NCI-H2227 (cell line): ENCODE results near the gene LIF.
"Not testable (repeated sequence)": the region's sequence is repeated elsewhere in the genome, so short reads cannot be mapped to it uniquely, and the experiment has no call there.

Experiments
- DNase-seq: peaks from one replicate; lab custom pipeline; 2025; ENCODE audit not compliant: unreplicated experiment; lab: John Stamatoyannopoulos, UW

Gene LIF

DNA sequence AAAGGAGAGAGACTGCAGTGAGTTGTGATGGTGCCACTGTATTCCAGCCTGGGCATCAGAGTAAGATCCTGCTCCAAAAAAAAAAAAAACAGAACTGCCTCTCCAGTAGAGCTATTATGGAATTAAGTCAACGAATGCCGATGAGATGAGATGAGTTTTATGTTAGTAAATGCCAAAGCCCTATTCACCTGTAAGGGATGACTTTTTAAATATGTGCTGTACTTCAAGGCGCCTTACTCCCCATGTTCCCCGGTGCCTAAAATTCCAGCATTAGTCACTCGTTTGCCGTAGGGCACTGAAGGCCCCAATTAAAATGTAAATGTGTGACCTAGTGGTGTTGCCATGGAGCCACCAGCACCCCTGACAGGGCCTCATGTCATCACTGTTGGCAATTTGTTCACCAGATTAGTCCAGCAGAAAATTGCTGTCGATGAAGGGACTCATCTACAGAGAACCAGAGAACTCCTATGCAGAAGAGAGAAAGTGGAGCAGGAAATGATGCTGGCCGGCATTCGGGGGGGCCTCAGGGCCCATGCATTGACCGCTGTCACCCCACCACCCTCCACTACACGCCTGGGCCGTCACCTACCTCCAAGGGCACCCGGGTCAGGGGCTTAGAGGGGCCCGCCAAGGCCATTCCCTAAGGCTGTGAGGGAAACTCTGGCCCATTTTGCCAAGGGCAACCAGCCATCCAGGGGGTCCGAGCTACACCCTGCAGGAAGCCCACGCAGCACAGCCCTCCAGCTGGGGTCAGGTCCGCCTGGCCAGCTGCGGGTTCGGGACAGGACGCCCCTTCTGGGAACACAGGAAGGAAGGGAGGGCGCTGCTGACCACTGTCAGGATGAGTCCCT, 17.8 kb downstream of the LIF start:
- no peak for DNase-seq

DNA sequence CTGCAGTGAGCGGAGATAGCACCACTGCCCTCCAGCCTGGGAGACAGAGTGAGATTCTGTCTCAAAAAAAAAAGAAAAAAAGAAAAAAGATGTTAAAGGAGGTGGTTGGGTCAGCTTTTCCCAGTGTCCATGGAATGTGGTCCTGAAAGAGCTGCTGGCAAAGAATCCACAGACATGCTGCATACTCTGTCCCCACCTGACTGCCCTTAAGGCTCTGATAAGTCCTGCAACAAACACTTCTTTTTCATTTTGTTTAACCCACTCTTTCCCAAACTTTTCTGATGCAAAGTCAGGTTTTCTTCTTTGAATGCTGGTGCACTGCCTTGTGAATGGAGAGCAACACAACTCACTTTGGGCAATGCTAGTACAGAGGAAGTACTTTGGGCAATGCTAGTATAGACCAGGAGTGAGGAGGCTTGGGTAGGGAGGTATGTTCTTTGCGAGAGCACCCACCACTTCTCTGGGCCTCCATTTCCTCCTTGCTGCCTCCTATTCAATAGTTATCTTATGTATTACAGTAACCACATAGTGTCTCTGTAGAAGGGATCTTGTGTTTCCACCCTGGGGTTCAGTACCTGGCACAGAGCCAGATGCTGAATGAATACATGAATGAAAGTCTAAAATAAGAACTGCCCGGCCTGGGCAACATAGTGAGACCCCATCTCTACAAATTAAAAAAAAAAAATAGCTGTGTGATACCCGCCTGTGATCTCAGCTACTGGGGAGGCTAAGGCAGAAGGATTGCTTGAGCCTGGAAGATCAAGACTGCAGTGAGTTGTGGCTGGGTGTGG, 18.9 kb downstream of the LIF start:
- DNase-seq, result no peak

DNA sequence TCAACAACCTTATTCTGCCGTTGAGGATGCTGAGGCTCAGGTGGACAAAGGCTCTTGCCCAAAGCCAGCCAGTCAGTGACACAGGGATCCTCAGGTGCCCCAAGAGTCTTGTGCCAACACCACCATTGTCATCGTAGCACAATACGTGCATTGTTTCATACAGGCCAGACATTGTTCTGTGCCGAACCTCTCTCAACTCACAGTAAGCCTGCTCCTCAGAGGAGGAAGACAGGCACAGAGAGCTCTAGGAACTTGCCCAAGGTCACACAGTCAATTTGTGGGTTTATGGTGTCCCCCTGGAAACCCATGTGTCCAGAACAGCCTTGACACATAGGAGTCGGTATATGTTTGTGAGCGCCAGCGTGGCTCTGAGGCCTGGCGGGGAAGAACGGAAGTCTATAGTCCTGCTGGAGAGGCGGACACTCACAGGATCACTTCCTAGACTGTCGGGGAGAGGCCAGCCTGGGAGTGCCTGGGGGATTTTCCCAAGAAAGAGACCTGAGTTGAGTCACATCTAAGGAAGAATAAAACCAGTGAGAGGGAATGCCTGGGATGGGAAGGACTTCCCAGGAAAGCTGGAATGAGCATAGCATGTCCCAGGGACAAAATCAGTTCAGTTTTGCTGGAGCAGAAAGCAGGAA, 20.2 kb downstream of the LIF start:
- no peak for DNase-seq

DNA sequence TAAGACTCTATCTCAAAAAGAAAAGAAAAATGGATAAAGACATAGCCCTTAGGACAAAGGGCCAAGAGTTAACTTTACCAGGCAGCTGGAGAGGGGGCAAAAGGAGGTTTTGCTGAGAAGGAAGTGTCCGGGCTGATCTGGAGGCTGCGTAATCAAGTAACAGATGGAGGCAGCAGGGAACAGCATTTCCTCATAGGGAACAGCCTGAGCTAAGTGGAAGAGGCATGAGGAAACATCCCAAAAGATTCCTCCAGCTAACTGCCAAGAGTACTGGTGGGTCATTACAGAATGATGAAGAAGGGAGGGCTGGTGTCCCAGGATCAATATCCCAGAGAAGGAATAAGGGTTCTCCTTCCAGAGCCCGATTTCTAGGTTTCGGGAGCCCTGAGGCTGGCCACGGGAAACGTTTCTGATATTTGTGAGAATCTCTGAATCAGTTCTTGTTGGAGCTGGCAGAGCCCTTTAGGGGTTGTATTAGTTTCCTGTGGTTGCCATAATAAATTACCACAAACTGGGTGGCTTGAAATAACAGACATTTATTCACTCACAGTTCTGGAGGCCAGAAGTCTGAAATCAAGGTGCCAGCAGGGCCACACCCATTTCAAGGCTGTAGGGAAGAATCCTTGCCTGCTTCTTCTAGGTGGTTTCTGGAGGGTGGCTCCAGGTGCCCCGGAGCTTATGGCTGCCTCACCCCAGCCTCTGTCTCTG, 21.2 kb downstream of the LIF start:
- DNase-seq, result no peak

DNA sequence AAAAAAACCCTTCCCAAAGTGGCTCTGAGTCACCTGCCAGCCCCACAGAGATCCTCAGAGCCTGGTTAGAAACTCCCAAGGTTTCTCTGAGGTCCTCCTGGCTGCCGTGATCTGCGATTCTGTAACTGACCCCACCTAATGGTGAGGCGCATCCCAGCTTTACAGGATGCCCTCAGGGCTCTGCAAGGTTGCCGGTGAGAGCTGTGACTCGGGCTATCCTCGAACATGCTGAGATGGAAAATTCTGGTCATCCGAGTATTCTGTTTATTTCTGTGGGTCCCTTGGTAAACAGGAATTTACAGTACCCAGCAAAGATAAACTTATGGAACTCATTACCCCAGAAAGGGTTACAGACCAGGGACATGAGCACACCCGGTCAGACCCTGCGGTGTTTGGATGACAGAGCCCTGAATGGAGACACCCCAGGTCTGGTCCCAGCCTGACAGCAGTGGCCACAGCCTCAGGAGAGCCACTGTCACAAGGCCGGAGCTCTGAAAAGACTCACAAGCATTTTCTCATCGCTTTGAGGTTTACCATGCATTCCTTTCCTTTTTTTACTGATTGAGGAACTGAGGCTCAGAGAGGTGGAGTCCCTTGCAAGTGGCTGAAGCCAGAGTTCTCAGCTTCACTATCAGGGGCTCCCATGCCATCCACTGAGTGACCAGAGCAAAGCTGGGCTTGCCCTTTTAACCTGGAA, 22.2 kb downstream of the LIF start:
- no peak for DNase-seq

DNA sequence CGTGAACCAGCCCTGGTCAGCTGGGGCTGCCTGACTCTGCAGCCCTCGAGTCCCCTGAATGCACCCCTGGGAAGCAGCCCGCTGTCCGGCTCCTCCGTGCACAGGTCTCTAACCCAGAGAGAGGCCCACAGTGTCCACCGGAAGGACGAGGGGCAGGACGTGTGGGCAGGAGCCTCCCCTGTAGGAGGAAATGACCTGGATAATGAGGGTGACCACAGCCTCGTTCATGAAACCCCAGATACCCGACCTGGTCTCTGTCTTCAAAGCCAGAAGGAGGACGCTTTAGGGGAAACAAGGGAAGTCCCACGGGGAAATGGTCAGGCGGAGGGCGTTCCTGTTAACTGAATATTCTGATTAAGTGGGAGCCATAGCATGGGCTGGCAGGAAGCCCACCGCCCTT, 23.3 kb downstream of the LIF start:
- DNase-seq, result no peak

DNA sequence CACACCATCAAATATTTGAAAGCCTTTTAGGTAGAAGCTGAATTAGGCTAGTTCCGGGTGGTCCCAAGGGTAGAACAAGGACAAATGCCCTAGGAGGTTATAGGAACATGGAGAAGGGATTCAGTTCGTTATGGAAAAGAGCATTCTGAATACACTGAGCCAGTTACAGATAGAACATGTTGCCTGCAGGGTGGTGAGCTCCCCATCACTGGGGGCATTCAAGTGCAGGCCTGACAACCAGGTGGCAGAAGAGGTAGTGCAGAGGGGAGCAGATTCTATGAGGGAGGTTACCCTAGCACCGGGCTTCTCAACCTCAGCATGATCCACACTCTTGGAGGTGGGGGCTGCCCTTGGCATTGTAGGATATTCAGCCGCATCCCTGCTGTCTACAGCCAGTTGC, 24.2 kb downstream of the LIF start:
- no peak for DNase-seq

DNA sequence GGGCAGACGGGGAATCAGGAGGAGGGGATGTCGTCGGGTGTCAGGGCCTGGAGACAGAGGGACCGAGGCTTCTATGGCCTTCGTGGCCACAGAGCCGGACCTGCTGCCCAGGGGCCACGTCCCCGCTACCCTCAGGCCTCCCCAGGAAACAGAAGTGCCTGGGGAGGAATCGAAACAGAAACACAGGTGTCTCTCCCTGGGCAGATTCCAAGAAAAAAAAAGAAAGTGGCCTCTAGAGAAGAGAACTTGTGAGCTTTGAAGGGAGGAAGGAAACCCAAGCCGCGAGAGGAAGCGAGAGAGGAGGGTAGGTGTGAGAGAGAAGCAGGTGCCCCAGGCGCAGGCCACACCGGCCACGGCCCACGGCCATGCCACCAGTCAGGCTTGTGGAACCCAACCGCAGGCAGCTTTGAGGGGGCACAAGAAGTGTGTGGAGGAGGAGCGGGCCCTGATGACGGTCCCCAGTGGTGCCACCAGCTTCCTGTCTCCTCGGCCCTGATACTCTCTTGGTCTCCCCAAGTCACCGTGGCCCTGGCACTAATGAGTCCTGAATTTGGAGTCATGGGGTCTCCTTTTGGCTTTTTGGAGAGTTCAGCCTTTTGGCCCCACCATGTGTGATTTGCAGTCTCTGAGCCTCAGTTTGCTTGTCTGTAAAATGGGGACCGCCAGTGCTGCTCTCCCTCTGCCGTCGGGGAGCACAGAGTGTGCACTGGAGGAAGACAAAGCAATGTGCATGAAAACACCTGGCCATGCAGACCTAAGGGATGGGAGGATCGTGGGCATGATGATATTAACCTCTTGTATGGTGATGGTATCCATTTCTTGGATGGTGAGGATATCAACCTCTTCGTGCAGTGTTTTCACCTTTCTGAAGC, 25.2 kb downstream of the LIF start:
- DNase-seq, result no peak

DNA sequence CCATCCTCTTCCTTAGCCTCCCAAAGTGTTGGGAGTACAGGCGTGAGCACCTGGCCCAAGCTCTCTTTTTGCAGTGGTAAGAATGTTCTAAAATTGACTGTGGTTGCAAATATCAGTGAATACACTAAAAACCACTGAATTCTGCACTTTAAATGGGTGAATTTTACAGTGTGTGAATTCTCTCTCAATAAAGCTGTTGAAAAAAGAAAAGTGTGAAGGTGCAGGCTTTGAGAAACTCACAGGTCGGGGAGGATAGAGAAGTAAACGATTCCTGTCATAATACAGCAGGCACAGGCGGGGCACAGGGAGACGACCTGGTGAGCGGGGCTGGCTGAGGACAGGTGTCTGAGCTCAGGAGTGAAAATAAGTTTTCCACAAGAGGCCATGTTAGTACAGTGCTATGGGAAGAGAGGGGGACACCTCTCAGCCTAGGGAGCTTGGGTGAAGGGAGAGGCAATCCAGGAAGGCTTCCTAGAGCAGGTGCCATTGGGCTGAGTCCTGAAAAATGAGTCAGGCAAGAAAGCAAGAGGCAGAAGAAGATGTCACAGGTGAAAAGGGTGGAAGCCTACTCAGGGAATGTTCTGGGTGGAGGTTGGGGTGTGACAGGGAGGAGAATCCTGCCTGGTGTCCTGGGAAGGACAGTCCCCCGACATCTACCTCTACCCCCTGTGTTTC, 26.1 kb downstream of the LIF start:
- no peak for DNase-seq

DNA sequence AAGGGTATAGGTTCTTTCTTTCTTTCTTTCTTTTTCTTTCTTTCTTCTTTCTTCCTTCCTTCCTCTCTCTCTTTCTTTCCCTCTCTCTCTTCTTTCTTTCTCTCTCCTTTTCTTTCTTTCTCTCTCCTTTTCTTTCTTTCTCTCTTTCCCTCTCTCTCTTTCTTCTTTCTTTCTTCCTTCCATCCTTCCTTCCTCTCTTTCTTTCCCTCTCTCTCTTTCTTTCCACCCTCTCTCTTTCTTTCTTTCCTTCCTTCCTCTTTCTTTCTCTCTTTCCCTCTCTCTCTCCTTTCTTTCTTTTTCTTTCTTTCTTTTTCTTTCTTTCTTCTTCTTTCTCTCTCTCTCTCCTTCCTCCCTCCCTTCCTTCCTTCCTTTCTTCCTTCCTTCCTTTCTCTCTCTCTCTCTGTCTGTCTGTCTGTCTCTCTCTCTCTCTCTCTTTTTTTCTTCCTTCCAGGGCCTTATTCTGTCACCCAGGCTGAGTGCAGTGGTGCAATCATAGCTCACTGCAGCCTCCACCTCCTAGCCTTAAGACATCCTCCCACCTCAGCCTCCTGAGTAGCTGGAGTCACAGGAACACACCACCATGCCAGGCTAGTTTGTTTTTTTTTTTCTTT, 26.8 kb downstream of the LIF start:
- DNase-seq, result no peak

DNA sequence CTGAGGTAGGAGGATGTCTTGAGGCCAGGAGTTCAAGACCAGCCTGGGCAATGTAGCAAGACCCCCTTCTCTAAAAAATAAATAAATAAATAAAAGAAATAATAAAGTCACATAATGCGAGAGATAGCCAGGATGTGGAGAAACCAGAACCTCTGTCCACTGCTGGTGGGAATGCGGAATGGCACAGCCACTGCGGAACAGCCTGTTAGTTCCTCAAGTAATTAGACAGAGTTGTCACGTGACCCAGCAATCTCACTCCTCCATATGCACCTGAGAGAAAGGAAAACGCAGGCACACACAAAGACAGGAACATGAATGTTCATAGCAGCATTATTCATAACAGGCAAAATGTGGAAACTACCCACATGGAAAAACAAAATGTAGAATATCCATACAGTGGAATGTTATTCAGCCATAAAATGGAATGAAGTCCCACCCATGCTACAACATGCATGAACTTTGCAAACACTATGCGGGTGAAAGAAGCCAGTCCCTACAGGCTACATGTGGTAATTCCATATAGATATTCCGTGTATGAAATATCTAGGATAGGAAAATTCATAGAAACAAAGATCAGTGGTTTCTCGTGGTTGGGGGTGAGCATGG, 27.4 kb downstream of the LIF start:
- no peak for DNase-seq

DNA sequence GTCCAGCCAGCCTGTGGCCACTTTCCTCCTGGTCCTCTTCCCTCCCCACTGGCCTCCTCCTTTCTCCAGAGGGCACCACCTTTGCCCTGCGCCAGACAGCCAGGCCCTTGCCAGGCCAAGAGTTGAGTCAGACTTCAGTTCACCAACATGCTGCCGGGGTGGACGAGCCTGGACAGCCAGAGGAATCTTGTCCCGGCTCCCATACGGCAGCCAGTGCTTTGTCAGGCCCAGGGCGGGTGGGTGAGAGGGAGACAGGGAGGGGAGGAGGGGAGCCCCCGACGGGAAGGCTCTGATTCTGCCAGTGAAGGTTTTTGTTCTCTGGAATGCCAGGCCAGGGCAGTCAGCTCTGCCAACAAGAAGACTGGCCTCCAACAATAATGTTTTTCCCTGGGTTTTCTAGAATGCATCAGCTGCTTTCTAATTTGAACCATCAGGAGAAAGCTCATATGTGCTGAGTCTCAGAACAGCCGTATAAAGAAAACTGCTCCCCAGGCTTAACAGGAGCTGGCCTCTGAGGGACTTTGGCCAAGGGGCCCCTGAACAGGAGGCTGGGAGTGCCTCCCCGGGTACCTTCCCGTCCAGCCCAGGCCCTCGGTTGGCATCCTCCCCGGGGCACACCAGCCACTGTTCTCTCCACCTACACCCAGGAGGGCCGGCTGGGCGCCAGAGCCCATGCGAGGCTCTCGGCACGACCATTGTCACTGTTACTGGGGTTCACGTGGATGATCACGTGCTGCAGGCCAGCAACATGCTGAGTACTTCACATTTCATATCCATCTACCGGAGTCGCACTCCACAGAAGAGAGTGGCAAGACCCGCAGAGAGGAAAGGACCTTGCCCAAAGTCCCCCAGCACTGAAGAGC, 28.6 kb downstream of the LIF start:
- DNase-seq, result no peak

DNA sequence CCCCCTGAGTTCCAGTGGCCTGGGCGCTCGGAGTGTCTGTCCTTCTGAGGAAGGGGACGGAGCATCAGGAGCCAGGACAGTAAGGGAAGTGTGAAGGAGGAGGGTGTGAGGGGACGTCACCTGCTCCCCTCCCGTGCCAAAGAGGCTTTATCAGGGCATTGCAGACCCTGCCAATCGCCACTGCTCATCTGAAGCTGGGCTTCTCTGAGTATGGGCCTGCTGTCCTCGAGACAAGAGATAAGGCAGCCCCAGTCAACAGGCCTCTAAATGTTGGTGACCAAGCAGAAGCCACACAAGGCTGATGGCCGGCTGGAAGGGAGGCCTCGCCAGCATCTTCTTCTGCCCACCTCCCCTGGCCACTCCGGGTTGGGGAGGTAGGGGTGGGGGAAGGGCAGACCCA, 29.8 kb downstream of the LIF start:
- no peak for DNase-seq

DNA sequence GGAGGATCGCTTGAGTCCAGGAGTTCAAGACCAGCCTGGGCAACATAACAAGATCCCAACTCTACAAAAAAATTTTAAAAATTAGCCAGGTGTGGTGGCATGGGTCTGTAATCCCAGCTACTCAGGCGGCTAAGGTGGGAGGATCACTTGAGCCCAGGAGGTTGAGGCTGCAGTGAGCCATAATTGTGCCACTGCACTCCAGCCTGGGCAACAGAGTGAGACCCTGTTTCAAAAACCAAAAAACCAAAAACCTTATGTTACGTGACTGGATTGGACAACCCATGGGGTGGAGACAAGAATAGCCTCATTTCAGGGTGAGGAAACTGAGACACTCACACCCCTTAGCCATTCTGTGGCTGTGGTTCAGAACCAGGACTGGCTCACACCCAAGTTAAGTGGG, 30.3 kb downstream of the LIF start:
- not testable (repeated sequence) for DNase-seq

DNA sequence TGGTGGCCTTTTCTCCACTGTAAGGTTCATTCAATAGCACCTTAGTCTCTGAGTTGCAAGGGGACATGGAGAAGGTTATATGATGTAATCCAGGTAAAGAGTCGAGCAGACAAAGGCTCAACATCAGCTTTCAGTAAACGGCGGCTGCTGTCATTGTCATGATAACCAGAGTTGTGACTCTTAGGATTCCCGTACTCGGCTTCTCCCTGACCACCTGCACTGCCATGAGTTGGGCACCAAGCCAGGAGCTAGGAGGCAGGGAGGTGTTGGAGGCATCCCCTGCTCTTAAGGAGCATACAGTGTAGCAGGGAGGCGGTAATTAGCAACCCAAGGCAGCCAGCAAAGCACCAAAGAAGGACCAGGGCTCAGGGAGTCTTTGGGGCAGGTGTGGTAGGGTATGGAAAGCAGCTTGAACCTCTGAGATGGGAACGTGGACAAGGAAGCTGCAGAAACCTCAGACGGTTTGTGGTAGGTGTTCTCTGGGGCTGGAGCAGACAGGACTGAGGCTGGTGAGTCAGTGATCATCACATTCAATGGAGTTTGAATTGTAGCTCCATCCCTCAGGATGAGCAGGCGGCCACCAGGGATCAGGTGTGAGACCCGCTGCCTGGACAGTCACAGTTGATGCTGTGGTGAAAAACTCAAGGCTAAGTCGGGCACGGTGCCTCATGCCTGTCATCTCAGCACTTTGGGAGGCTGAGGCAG, 31.7 kb downstream of the LIF start:
- peak; percentile 10 for DNase-seq

DNA sequence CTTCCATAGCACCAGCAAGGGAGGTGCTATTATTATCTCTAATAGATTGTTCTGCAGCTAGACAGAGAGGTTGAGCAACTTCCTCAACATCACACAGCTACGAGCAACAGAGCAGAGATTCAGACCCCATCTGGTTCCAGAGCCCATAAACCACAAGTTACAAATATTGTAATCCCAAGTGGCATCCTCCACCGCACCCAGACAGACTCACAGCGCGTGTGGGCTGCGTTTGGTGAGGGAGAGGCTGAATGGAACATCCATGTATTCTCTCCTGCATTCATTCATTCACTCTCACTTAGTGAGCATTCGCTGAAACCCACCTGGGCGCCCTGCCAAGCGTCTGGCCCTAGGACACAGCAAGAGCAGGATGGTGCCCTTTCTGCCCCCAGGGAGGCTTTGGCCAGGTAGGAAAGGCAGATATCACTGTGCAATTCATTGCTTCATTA, 33.5 kb downstream of the LIF start:
- DNase-seq, result no peak
